IMR-90 (cell line): ENCODE data around the gene NFE2L1.

Source experiments
- BHLHE40 ChIP-seq: fragments of 150-350 bp; IDR thresholded peaks from 2 replicates; pipeline ENCODE4 v1.6.1; 2016; ENCODE audit warnings: mild to moderate bottlenecking, low read depth, low read length
- CEBPB ChIP-seq: IDR thresholded peaks from 2 replicates; pipeline ENCODE4 v1.6.1; 2012; ENCODE audit warnings: low read depth, low read length, improper control_type of control experiment
- MAFK ChIP-seq: IDR thresholded peaks from 2 replicates; pipeline ENCODE4 v1.6.1; 2012; ENCODE audit warnings: low read depth, low read length, improper control_type of control experiment
- NFE2L2 ChIP-seq: fragments of 150-350 bp; IDR thresholded peaks from 2 replicates; pipeline ENCODE4 v1.6.1; 2016; ENCODE audit warnings: low read depth, mild to moderate bottlenecking, low read length
- POLR2A ChIP-seq: IDR thresholded peaks from 2 replicates; pipeline ENCODE4 v1.6.1; 2012; ENCODE audit warnings: mild to moderate bottlenecking, low read depth, low read length
- RCOR1 ChIP-seq: IDR thresholded peaks from 2 replicates; pipeline ENCODE4 v1.6.1; 2012; ENCODE audit warnings: mild to moderate bottlenecking, low read length, improper control_type of control experiment; ENCODE audit not compliant: insufficient replicate concordance
- SMC3 ChIP-seq: fragments of 150-350 bp; IDR thresholded peaks from 2 replicates; pipeline ENCODE4 v1.6.1; 2016; ENCODE audit warnings: low read depth, mild to moderate bottlenecking, antibody characterized with exemption, low read length, moderate library complexity
- TF ChIP-seq, protein P1 (sequence below): conservative IDR thresholded peaks from 2 replicates; pipeline ENCODE4 v1.5.1; 2012; ENCODE audit warnings: mild to moderate bottlenecking, low read depth, low read length, improper control_type of control experiment
- TF ChIP-seq, protein P2 (sequence below): fragments of 150-350 bp; IDR thresholded peaks from 2 replicates; pipeline ENCODE4 v1.6.1; 2017; ENCODE audit warnings: mild to moderate bottlenecking, antibody characterized with exemption, low read length, low read depth

DNA sequence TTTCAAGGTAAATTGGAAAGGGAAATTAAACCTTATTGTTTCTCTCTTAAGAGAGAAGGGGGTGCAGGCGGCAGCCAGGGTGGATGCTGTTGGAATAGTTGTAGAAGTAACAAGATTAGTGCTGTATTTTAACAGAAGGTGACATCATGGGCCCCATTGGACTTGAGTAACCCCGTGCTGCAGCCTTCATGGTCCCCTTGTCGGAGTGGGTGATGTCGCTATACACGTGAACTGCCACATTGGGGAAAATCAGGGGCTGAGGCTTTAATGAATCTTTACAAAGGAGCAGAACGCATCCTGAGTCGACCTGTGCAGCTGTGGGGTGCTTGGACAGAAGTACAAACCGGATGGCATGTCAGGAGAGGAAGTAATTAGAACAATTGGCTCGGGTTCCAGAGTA is 62.6 kb downstream of the NFE2L1 start:
- no peak for TF ChIP-seq POLR2A
- TF ChIP-seq, protein P1, sequence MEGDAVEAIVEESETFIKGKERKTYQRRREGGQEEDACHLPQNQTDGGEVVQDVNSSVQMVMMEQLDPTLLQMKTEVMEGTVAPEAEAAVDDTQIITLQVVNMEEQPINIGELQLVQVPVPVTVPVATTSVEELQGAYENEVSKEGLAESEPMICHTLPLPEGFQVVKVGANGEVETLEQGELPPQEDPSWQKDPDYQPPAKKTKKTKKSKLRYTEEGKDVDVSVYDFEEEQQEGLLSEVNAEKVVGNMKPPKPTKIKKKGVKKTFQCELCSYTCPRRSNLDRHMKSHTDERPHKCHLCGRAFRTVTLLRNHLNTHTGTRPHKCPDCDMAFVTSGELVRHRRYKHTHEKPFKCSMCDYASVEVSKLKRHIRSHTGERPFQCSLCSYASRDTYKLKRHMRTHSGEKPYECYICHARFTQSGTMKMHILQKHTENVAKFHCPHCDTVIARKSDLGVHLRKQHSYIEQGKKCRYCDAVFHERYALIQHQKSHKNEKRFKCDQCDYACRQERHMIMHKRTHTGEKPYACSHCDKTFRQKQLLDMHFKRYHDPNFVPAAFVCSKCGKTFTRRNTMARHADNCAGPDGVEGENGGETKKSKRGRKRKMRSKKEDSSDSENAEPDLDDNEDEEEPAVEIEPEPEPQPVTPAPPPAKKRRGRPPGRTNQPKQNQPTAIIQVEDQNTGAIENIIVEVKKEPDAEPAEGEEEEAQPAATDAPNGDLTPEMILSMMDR = no peak
- TF ChIP-seq BHLHE40 = no peak
- no peak for TF ChIP-seq RCOR1
- no peak for TF ChIP-seq CEBPB
- TF ChIP-seq, protein P2, sequence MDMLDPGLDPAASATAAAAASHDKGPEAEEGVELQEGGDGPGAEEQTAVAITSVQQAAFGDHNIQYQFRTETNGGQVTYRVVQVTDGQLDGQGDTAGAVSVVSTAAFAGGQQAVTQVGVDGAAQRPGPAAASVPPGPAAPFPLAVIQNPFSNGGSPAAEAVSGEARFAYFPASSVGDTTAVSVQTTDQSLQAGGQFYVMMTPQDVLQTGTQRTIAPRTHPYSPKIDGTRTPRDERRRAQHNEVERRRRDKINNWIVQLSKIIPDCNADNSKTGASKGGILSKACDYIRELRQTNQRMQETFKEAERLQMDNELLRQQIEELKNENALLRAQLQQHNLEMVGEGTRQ = no peak
- TF ChIP-seq MAFK = no peak
- TF ChIP-seq SMC3 = no peak
- TF ChIP-seq NFE2L2 = no peak
